Type B pancreatic cell (in vitro differentiated cells): ENCODE results near the gene PARD3. TPM values are rescaled to one million over a fixed set of nuclear protein-coding genes. Genes with fewer than 3 reads are reported as not detected.
A peak's percentile ranks its signal among the peaks of the same experiment; 100 is the strongest.

Experiments used
- DNase-seq: peaks from one replicate; pipeline ENCODE4 v3.0.0; 2021; ENCODE audit warnings: mixed read lengths; ENCODE audit not compliant: unreplicated experiment; ENCODE audit errors: extremely low spot score
- H3K27ac Mint-ChIP-seq: 2 replicates; pipeline ENCODE4 v1.8.0; 2021; ENCODE audit warnings: mild to moderate bottlenecking, mixed read lengths
- H3K27me3 Mint-ChIP-seq: 2 replicates; pipeline ENCODE4 v1.8.0; 2021; ENCODE audit warnings: mixed read lengths
- H3K36me3 Mint-ChIP-seq: 2 replicates; pipeline ENCODE4 v1.8.0; 2021; ENCODE audit warnings: mixed read lengths
- H3K4me1 Mint-ChIP-seq: one replicate; pipeline ENCODE4 v1.8.0; 2021; ENCODE audit warnings: mixed read lengths; ENCODE audit not compliant: unreplicated experiment
- H3K4me3 Mint-ChIP-seq: 2 replicates; pipeline ENCODE4 v1.8.0; 2021; ENCODE audit warnings: mild to moderate bottlenecking, mixed read lengths
- H3K9me3 Mint-ChIP-seq: 2 replicates; pipeline ENCODE4 v1.8.0; 2021; ENCODE audit warnings: mixed read lengths
- CTCF ChIP-seq: fragments of 200-600 bp; sonication (generic); conservative IDR thresholded peaks from 2 replicates; pipeline ENCODE4 v1.5.0; 2021; ENCODE audit warnings: antibody characterized with exemption, mild to moderate bottlenecking
- total RNA-seq: library from RNA; stranded (reverse); gene quantifications from 2 replicates; pipeline ENCODE4 v1.2.1, GENCODE V29; 2021; ENCODE audit warnings: low replicate concordance

The PARD3 gene
- total RNA-seq, 1 donor from 2014 or later: 52.3 TPM

DNA sequence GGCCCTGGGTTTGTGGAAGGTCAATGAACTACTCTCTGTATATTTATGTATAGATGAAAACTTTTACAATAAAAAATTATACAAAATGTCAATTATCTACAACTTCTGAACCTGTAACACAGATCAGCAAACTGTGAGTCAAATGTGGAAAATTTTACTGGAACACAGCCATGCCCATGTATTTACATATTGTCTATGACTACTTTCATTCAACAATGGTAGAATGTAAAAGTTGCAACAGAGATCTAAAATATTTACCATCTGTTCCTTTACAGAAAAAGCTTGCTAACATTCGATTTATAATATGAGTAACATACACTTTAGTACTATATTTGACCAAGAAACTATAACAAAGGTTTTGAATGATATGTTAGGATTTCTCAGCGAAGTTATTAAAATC lies 481.6 kb downstream of the PARD3 start:
- no peak for DNase-seq
- Mint-ChIP-seq H3K27me3 (no peaks in the 10 kb centered on the region), H3K4me1 (peaks cover 6% of the 10 kb centered on the region), H3K4me3 (no peak overlapping the region), H3K27ac (no peak overlapping the region), H3K36me3 (peaks cover 14% of the 10 kb centered on the region), H3K9me3 (no peaks in the 10 kb centered on the region)
- TF ChIP-seq CTCF: no peak

GRCh38 chr10:34327184-34327583 lies 487.9 kb downstream of the PARD3 start:
- Mint-ChIP-seq H3K4me1 (peaks cover 9% of the 10 kb centered on the region), H3K4me3 (no peak overlapping the region), H3K27ac (no peak overlapping the region), H3K9me3 (no peaks in the 10 kb centered on the region), H3K27me3 (no peaks in the 10 kb centered on the region), H3K36me3 (peaks cover 25% of the 10 kb centered on the region)
- TF ChIP-seq CTCF: no peak
- no peak for DNase-seq

DNA sequence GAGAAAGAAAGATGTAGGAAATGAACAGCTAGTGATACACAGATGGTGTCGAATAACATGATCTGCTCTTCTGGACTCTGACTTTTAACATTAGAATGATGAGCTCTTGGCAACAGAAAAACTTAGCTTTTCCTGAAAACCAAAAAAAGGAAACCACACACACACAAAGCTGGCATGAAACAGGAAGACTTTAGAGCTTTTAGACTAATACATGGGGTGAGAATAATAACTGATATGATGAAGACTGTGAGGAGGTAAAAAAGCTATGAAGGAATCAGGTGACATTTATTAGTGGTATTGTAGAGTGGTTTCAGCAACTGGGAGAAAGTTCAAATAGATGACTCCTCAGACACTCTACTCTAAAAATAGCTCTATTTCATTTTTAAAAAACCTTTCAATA lies 491.9 kb downstream of the PARD3 start:
- H3K27me3 Mint-ChIP-seq: no peaks in the 10 kb centered on the region
- peak overlapping the region; percentile 25 for H3K4me3 Mint-ChIP-seq
- peaks cover 23% of the 10 kb centered on the region for H3K36me3 Mint-ChIP-seq

DNA sequence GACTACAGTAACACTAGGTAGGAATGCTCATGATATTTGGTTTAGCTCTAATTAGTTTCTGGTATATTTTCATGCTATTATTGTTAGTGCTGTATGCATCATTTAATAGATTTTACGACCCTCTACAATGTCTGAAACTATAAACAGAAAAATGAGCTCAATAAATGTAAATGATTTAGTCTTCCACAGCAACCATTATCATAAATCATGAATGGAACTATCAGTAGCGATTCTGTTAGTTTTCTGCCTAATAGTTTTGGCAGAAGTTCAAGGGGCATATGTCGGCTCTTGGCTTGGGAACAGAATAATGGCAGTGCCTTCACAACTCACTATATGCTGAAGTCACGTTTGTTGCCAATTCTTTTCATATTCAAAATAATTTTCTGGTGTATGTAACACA lies 494.8 kb downstream of the PARD3 start:
- TF ChIP-seq CTCF: no peak
- no peak for DNase-seq
- Mint-ChIP-seq H3K4me3 (no peak overlapping the region), H3K9me3 (peaks cover 4% of the 10 kb centered on the region), H3K36me3 (peaks cover 31% of the 10 kb centered on the region), H3K27me3 (no peaks in the 10 kb centered on the region), H3K4me1 (peaks cover 39% of the 10 kb centered on the region), H3K27ac (peak overlapping the region; percentile 88)

More for the DNA sequence above, 491.9 kb downstream of the PARD3 start:
- H3K9me3 Mint-ChIP-seq: peaks cover 4% of the 10 kb centered on the region
- TF ChIP-seq CTCF: no peak
- DNase-seq: no peak
- H3K27ac Mint-ChIP-seq: no peak overlapping the region
- H3K4me1 Mint-ChIP-seq: peaks cover 29% of the 10 kb centered on the region

DNA sequence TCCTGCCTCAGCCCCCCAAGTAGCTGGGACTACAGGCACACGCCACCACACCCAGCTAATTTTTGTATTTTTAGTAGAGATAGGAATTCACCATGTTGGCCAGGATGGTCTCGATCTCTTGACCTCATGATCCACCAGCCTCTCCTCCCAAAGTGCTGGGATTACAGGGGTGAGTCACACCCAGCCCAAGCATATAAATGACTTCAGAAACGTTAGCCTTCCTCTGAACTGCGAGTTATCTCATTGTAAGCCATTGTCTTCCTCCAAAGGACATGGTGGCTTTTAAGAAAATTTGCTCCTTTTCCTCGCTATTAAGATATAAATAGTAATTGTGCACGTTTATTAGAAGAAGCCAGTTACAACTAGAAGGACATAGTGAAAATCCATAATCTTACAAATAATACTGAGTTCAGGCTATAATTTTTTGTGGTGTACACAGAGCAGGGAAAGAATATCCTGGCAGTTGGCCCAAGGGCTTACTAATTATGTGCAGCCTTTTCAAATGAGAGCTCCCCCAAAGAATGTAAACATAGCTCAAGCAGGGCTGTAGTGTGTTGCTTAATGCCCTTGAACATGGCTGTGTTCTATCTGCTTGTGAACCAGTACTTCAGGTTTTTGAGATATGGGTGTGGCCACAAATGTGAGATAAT lies 495.8 kb downstream of the PARD3 start:
- TF ChIP-seq CTCF: no peak
- H3K36me3 Mint-ChIP-seq: peaks cover 26% of the 10 kb centered on the region
- H3K27ac Mint-ChIP-seq: peak overlapping the region; percentile 88
- H3K4me1 Mint-ChIP-seq: peaks cover 42% of the 10 kb centered on the region
- H3K9me3 Mint-ChIP-seq: peaks cover 4% of the 10 kb centered on the region
- DNase-seq: no peak
- H3K4me3 Mint-ChIP-seq: peak overlapping the region; percentile 54
- H3K27me3 Mint-ChIP-seq: no peaks in the 10 kb centered on the region

GRCh38 chr10:34316154-34316553 lies 498.9 kb downstream of the PARD3 start:
- no peak overlapping the region for H3K27ac Mint-ChIP-seq
- peaks cover 34% of the 10 kb centered on the region for H3K4me1 Mint-ChIP-seq
- H3K27me3 Mint-ChIP-seq: no peaks in the 10 kb centered on the region

More at GRCh38 chr10:34316154-34316553, 498.9 kb downstream of the PARD3 start:
- Mint-ChIP-seq H3K9me3 (peaks cover 4% of the 10 kb centered on the region), H3K36me3 (peaks cover 26% of the 10 kb centered on the region), H3K4me3 (no peak overlapping the region)
- TF ChIP-seq CTCF: no peak
- DNase-seq: no peak
